GM18867 (cell line): ENCODE measurements around the gene EIF6.

ENCODE experiments used
- ATAC-seq: cut with Tn5 transposase; IDR thresholded peaks from one replicate; pipeline ENCODE4 v1.9.1; 2021; ENCODE audit warnings: mild to moderate bottlenecking, moderate library complexity; ENCODE audit not compliant: unreplicated experiment

EIF6 gene

GRCh38 chr20:35281506-35282101, 3.0 kb downstream of the EIF6 start:
- ATAC-seq, result no peak

- no peak for ATAC-seq
Observed at GRCh38 chr20:35280523-35280922, 4.0 kb downstream of the EIF6 start.

GRCh38 chr20:35279533-35280174, 4.9 kb downstream of the EIF6 start:
- ATAC-seq, result no peak

GRCh38 chr20:35279040-35279439, 5.5 kb downstream of the EIF6 start:
- no peak for ATAC-seq

- ATAC-seq, result peak; percentile 77
Observed at GRCh38 chr20:35277531-35278395, 6.8 kb downstream of the EIF6 start, which contains the start of gene MMP24OS. Gene MMP24OS, minus strand, starts transcription at chr20:35278122. Its CDS starts 193 bp downstream, at chr20:35277929.

- ATAC-seq, result peak; percentile 22
Observed at GRCh38 chr20:35277127-35277526, 7.4 kb downstream of the EIF6 start.

- ATAC-seq, result no peak
Observed at GRCh38 chr20:35276408-35276807, 8.2 kb downstream of the EIF6 start.

GRCh38 chr20:35275741-35276251, 8.8 kb downstream of the EIF6 start:
- no peak for ATAC-seq

- no peak for ATAC-seq
Observed at GRCh38 chr20:35274172-35275092, 10.1 kb downstream of the EIF6 start.

- ATAC-seq, result no peak
Observed at GRCh38 chr20:35273449-35274171, 11.0 kb downstream of the EIF6 start.

GRCh38 chr20:35271904-35272303, 12.7 kb downstream of the EIF6 start:
- ATAC-seq, result no peak

- no peak for ATAC-seq
Observed at GRCh38 chr20:35271073-35271882, 13.3 kb downstream of the EIF6 start.

- no peak for ATAC-seq
Observed at GRCh38 chr20:35270021-35270902, 14.3 kb downstream of the EIF6 start.

GRCh38 chr20:35269055-35269781, 15.4 kb downstream of the EIF6 start:
- no peak for ATAC-seq

- no peak for ATAC-seq
Observed at GRCh38 chr20:35267092-35267491, 17.5 kb downstream of the EIF6 start.

GRCh38 chr20:35264755-35265154, 19.8 kb downstream of the EIF6 start:
- no peak for ATAC-seq
